Suprapubic skin (tissue), 4 donors: Measurements from ENCODE around the gene TCF3. TPM values are rescaled to one million over a fixed set of nuclear protein-coding genes. Genes with fewer than 3 reads are reported as not detected.
A peak's percentile ranks its signal among the peaks of the same experiment; 100 is the strongest.

Experiments
- DNase-seq, 2 donors: peaks; one replicate each; pipeline ENCODE4 v3.0.0-alpha.2; 2019; ENCODE audit warnings: low spot score in 2 of 2
- H3K27ac ChIP-seq: fragments of 200-600 bp; sonication (generic); one replicate; pipeline ENCODE4 v1.5.1; 2019
- H3K27me3 ChIP-seq: fragments of 200-600 bp; sonication (generic); one replicate; pipeline ENCODE4 v1.5.1; 2019
- H3K36me3 ChIP-seq: fragments of 200-600 bp; sonication (generic); one replicate; pipeline ENCODE4 v1.5.1; 2019
- H3K4me1 ChIP-seq: fragments of 200-600 bp; sonication (generic); one replicate; pipeline ENCODE4 v1.5.1; 2019
- H3K4me3 ChIP-seq: fragments of 200-600 bp; sonication (generic); one replicate; pipeline ENCODE4 v1.5.1; 2019; ENCODE audit warnings: mild to moderate bottlenecking
- H3K9me3 ChIP-seq: fragments of 200-600 bp; sonication (generic); one replicate; pipeline ENCODE4 v1.5.1; 2019
- EP300 ChIP-seq: sonication (generic); formaldehyde crosslinking; IDR thresholded peaks from one replicate; pipeline ENCODE4 v1.6.1; 2017; ENCODE audit warnings: antibody characterized with exemption
- POLR2A ChIP-seq, 2 donors: fragments of 450-650 bp; IDR thresholded peaks; one replicate each; pipeline ENCODE4 v1.6.1; 2017; ENCODE audit warnings: antibody characterized with exemption in 2 of 2, mild to moderate bottlenecking in 2 of 2, moderate library complexity in 2 of 2
- POLR2AphosphoS5 ChIP-seq, 3 donors: sonication (generic); formaldehyde crosslinking; IDR thresholded peaks; one replicate each; pipeline ENCODE4 v1.6.1; 2017; ENCODE audit warnings: antibody characterized with exemption in 3 of 3
- WGBS: methylation state at CpG from one replicate; pipeline ENCODE4 v1.1.5; 2018; 5-methylcytosine and 5-hydroxymethylcytosine counted together
- total RNA-seq, 4 donors: library from RNA; depleted of rRNA; stranded (reverse); fragments of >200 nt; gene quantifications; one replicate each; pipeline ENCODE4 v1.1.0, GENCODE V29; 2016
- TF ChIP-seq, protein P1 (sequence below), 2 donors: fragments of 200-600 bp in 1 of 2; fragments of 450-650 bp in 1 of 2; sonication (generic) in 1 of 2; IDR thresholded peaks; one replicate each; pipeline ENCODE4 v1.5.1; 2016 to 2019; ENCODE audit warnings: antibody characterized with exemption in 2 of 2, mild to moderate bottlenecking in 1 of 2, moderate library complexity in 1 of 2

The TCF3 gene
- total RNA-seq, 4 donors from 2014 or later, result 57.2 to 80.9 (median 68.7) TPM

DNA sequence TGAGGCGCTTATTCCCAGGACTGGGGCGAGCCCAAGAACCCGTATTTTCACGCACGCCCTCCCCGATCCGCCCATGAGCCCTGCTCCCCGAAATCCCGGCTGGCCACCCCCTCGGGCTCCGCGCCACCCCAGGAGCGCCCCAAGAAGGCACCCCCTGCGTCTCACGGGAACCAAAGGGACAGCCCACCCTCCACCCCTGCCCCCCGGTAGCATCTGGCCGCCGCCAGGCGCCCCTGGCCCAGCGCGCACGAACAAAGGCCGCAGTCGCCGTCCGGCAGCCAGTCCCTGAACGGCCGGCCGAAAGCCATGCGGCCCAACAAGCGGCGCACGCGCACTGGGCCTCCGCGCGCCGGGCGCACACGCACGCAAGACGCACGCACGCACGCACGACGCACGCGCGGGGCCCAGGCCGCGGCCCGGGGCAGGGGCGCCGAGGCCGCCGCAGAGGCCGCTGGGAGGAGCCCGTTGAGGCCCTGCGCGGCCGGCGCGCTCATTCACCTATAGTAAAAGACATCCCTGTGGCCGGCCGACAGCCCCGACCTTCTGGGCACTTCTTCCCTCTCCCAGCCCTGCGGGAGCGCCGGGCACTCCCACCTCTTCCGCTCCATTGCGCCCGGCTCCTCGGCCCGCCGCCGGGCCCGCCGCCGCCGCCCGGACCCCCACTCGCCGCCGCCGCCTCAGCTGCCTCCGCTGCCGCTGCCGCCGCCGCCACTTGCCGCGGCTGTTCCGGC, 60.2 kb downstream of the TCF3 start:
- Histone ChIP-seq H3K36me3 (peaks cover 21% of the 10 kb centered on the region), H3K4me3 (peak overlapping the region; percentile 83), H3K4me1 (peaks cover 38% of the 10 kb centered on the region), H3K27ac (peak overlapping the region; percentile 98), H3K27me3 (no peaks in the 10 kb centered on the region), H3K9me3 (no peaks in the 10 kb centered on the region)
- DNase-seq, result peak; percentile 83 to 90
- no CpG with 5 or more reads among the region's 94 CpGs for WGBS
- TF ChIP-seq POLR2AphosphoS5 (IDR thresholded peaks at IDR 0.05) (no peak), POLR2A (IDR thresholded peaks at IDR 0.05) (peak; percentile 46 to 81)

DNA sequence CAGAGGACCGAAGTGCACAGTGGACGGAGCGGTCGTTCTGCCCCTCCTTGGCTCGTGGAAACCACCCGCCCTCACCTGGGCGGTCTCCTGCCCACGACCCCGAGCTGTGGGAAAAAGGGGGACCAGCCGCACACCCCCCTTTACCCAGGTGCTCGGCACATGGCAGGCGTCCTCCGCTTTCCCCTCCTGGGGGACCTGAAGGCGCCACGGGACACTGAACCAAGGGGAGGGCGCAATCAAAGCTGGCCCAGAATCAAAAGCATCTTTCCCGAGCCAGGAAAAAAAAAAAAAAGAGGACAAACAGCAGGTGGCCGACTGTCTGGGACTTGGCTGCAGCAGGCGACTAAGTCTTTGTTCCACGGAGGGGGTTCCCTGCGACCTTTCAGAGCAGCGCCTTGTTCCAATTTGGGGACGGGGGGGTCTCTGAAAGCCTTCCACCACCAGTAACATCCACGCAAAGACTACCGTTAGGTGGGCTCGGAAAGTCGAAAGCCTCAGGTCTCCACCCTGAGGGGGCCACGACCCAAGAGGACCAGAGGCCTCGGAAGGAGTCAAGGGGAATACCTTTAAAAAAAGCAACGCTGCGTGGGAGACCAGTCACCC, 60.9 kb downstream of the TCF3 start:
- WGBS, result under 1% methylated on average over 22 of the region's 31 CpGs
- no peak for DNase-seq
- H3K4me3 ChIP-seq, result peak overlapping the region; percentile 83
- H3K36me3 ChIP-seq, result peaks cover 14% of the 10 kb centered on the region
- no peaks in the 10 kb centered on the region for H3K27me3 ChIP-seq
- peak overlapping the region; percentile 98 for H3K27ac ChIP-seq
- no peaks in the 10 kb centered on the region for H3K9me3 ChIP-seq
- H3K4me1 ChIP-seq, result peaks cover 38% of the 10 kb centered on the region
- TF ChIP-seq POLR2A (IDR thresholded peaks at IDR 0.05) (no peak), POLR2AphosphoS5 (IDR thresholded peaks at IDR 0.05) (no peak)

DNA sequence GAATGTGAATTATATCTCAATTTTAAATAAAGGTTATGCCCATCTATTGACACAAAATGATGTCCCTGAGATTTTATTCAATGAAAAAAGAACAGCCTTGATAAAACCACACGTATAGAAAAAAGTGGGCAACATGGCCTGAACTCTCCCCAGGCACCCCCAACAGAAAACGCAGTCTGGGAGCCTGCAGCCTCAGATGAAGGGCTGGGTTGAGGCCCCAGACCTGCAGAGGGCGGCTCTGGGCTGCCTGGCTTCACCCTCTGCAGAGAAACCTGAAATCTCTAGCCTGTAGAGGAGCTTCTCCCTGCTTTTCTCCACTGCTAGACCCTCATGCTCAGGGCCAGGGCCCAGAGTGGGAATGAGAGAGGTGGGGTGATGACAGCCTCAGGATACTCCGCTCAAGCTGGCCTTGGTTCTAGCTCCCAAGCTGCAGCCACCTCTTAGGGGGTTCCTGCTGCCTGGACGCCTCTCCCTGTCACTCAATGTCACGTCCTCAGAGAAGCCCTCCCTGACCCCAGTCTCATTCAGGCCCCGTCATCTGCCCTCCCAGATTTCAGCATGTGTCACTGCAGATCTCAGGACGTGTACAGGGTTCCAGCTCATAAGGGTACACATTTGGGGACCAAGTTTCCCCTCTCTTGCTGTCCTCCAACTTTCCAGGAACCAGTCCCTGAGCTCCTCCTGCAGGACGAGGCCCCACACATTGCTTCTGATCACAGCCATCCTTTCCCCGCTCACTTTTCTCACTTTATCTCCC, 61.6 kb downstream of the TCF3 start:
- TF ChIP-seq, protein P1, sequence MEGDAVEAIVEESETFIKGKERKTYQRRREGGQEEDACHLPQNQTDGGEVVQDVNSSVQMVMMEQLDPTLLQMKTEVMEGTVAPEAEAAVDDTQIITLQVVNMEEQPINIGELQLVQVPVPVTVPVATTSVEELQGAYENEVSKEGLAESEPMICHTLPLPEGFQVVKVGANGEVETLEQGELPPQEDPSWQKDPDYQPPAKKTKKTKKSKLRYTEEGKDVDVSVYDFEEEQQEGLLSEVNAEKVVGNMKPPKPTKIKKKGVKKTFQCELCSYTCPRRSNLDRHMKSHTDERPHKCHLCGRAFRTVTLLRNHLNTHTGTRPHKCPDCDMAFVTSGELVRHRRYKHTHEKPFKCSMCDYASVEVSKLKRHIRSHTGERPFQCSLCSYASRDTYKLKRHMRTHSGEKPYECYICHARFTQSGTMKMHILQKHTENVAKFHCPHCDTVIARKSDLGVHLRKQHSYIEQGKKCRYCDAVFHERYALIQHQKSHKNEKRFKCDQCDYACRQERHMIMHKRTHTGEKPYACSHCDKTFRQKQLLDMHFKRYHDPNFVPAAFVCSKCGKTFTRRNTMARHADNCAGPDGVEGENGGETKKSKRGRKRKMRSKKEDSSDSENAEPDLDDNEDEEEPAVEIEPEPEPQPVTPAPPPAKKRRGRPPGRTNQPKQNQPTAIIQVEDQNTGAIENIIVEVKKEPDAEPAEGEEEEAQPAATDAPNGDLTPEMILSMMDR (IDR thresholded peaks at IDR 0.05), result no peak
- TF ChIP-seq EP300 (no peak), POLR2AphosphoS5 (IDR thresholded peaks at IDR 0.05) (no peak), POLR2A (IDR thresholded peaks at IDR 0.05) (no peak)
- 26% methylated on average over 10 of the region's 10 CpGs for WGBS
- Histone ChIP-seq H3K36me3 (peaks cover 7% of the 10 kb centered on the region), H3K4me1 (peaks cover 38% of the 10 kb centered on the region), H3K4me3 (peak overlapping the region; percentile 83), H3K27me3 (no peaks in the 10 kb centered on the region), H3K9me3 (no peaks in the 10 kb centered on the region), H3K27ac (peak overlapping the region; percentile 98)
- no peak for DNase-seq

DNA sequence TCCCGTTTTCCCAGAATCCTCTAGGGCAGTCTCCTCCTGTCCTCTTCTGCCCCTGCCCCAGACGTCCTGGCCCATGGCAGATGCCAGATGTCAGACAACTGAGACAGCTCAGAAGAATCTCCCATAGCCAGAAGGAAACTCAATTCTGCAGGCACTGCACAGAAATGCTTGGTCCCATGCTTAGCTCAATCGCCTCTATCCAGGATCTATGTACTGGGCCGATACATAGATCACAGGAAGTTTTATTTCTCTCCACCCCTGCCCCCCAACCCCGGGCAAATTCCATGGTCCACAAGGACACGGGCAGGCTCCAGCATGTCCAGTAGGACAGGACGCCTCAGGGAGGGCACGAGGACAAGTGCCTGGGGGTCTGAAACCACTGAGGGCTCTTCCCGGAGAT, 64.5 kb downstream of the TCF3 start:
- WGBS, result 60% methylated on average over 9 of the region's 9 CpGs
- no peaks in the 10 kb centered on the region for H3K27me3 ChIP-seq

DNA sequence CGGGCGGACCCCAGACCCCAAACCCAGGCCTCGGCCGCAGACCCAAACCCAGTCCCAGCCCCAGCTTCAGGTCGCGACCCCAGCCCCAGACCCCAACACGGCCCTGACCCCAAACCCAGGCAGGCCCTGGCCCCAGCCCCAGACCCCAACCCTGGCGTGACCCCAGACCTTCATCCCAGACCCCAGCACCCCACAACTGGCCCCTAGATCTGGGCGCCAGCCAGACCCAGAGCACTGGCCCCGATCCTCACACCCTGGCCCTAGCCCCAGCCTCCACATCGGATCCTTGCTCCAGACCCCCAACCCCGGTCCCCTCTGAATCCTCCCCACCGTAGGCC, 67.2 kb downstream of the TCF3 start:
- H3K27ac ChIP-seq, result no peak overlapping the region
- TF ChIP-seq POLR2A (IDR thresholded peaks at IDR 0.05), result no peak
- no peak for TF ChIP-seq POLR2AphosphoS5 (IDR thresholded peaks at IDR 0.05)
- TF ChIP-seq EP300, result no peak
- TF ChIP-seq, protein P1 (IDR thresholded peaks at IDR 0.05), result no peak
- 95% methylated on average over 7 of the region's 13 CpGs for WGBS
- H3K27me3 ChIP-seq, result no peaks in the 10 kb centered on the region
- H3K4me3 ChIP-seq, result no peak overlapping the region
- DNase-seq, result no peak
- no peaks in the 10 kb centered on the region for H3K9me3 ChIP-seq
- H3K36me3 ChIP-seq, result peaks cover 47% of the 10 kb centered on the region
- H3K4me1 ChIP-seq, result peaks cover 9% of the 10 kb centered on the region

More for the DNA sequence above, 64.5 kb downstream of the TCF3 start:
- H3K4me1 ChIP-seq, result peaks cover 29% of the 10 kb centered on the region
- no peak overlapping the region for H3K4me3 ChIP-seq
- peaks cover 20% of the 10 kb centered on the region for H3K36me3 ChIP-seq
- no peak for DNase-seq
- H3K9me3 ChIP-seq, result no peaks in the 10 kb centered on the region
- no peak overlapping the region for H3K27ac ChIP-seq
- TF ChIP-seq POLR2AphosphoS5 (IDR thresholded peaks at IDR 0.05) (no peak), EP300 (no peak), POLR2A (IDR thresholded peaks at IDR 0.05) (no peak)
- TF ChIP-seq, protein P1 (IDR thresholded peaks at IDR 0.05), result no peak
